ENCODE data around the gene LCE3C. TPM values are rescaled to one million over a fixed set of nuclear protein-coding genes. Genes with fewer than 3 reads are reported as not detected.

LCE3C gene
- total and polyA plus RNA-seq, 9 of the 15 experiments (the other 6 are each of a cell fraction or from before 2014, with no cell fraction given): not detected

GRCh38 chr1:152599934-152600333, at the start of gene LCE3C (continued):
- TF ChIP-seq FOXK1 (CRISPR knock-in tag; IDR thresholded peaks at IDR 0.05; ENCODE audit: borderline replicate concordance) (no peak), ZNF699 (CRISPR knock-in tag; IDR thresholded peaks at IDR 0.05; ENCODE audit: insufficient replicate concordance) (no peak), ZNF707 (CRISPR knock-in tag; conservative IDR thresholded peaks at IDR 0.05) (no peak), NFYB (IDR thresholded peaks at IDR 0.05; ENCODE audit: extremely low read depth, insufficient read length) (no peak), CREM (IDR thresholded peaks at IDR 0.05; ENCODE audit: low read depth) (no peak), KAT8 (IDR thresholded peaks at IDR 0.05; ENCODE audit: low read depth) (no peak), ZNF609 (CRISPR knock-in tag; IDR thresholded peaks at IDR 0.05; ENCODE audit: borderline replicate concordance) (no peak), XRCC4 (IDR thresholded peaks at IDR 0.05; ENCODE audit: extremely low read depth, insufficient read depth, insufficient read length) (no peak), RBFOX2 (IDR thresholded peaks at IDR 0.05; ENCODE audit: low read depth, low read length) (no peak)

All from K562 (cell line).